Epithelial cell of prostate (primary cell): Measurements from ENCODE around the gene STX1B.

ENCODE experiments used
- DNase-seq: peaks from one replicate; pipeline ENCODE4 v3.0.0-alpha.2; 2011; ENCODE audit warnings: low read depth, low spot score
- H3K27ac ChIP-seq: fragments of 450-650 bp; 2 replicates; pipeline ENCODE4 v1.5.1; 2017; ENCODE audit warnings: mild to moderate bottlenecking

Gene STX1B

GRCh38 chr16:30982548-30983288 lies 27.7 kb downstream of the STX1B start:
- no peak for DNase-seq
- no peak overlapping the region for H3K27ac ChIP-seq

- DNase-seq = no peak
- no peak overlapping the region for H3K27ac ChIP-seq
Measured at GRCh38 chr16:30980959-30981358, 29.5 kb downstream of the STX1B start.

GRCh38 chr16:30980434-30980833 lies 30.0 kb downstream of the STX1B start:
- H3K27ac ChIP-seq = no peak overlapping the region
- no peak for DNase-seq

- no peak overlapping the region for H3K27ac ChIP-seq
- no peak for DNase-seq
Measured at GRCh38 chr16:30980023-30980371, 30.4 kb downstream of the STX1B start.

GRCh38 chr16:30979170-30980022 lies 31.0 kb downstream of the STX1B start:
- no peak for DNase-seq
- H3K27ac ChIP-seq = no peak overlapping the region

- DNase-seq = no peak
- H3K27ac ChIP-seq = no peak overlapping the region
Measured at GRCh38 chr16:30977502-30977901, 32.9 kb downstream of the STX1B start.

GRCh38 chr16:30976486-30976885 lies 34.0 kb downstream of the STX1B start:
- H3K27ac ChIP-seq = no peak overlapping the region
- DNase-seq = no peak

GRCh38 chr16:30974348-30974747 lies 36.1 kb downstream of the STX1B start:
- H3K27ac ChIP-seq = no peak overlapping the region
- DNase-seq = no peak

- DNase-seq = no peak
- H3K27ac ChIP-seq = no peak overlapping the region
Measured at GRCh38 chr16:30972872-30973271, 37.6 kb downstream of the STX1B start.

- no peak for DNase-seq
- no peak overlapping the region for H3K27ac ChIP-seq
Measured at GRCh38 chr16:30971298-30971697, 39.1 kb downstream of the STX1B start.

GRCh38 chr16:30969246-30969842 lies 41.1 kb downstream of the STX1B start:
- H3K27ac ChIP-seq = no peak overlapping the region
- no peak for DNase-seq

- DNase-seq = no peak
- H3K27ac ChIP-seq = no peak overlapping the region
Measured at GRCh38 chr16:30967795-30968194, 42.6 kb downstream of the STX1B start.

GRCh38 chr16:30966033-30966619 lies 44.3 kb downstream of the STX1B start:
- DNase-seq = no peak
- no peak overlapping the region for H3K27ac ChIP-seq

- no peak for DNase-seq
- H3K27ac ChIP-seq = no peak overlapping the region
Measured at GRCh38 chr16:30965436-30965835, 45.0 kb downstream of the STX1B start.

GRCh38 chr16:30964574-30965226 lies 45.7 kb downstream of the STX1B start:
- no peak for DNase-seq
- H3K27ac ChIP-seq = no peak overlapping the region

- DNase-seq = no peak
- no peak overlapping the region for H3K27ac ChIP-seq
Measured at GRCh38 chr16:30963925-30964511, 46.4 kb downstream of the STX1B start.

- H3K27ac ChIP-seq = no peak overlapping the region
- no peak for DNase-seq
Measured at GRCh38 chr16:30961384-30961783, 49.1 kb downstream of the STX1B start.

GRCh38 chr16:30958175-30959079 lies 52.0 kb downstream of the STX1B start:
- DNase-seq = no peak
- H3K27ac ChIP-seq = peak overlapping the region; percentile 91
